ENCODE data around the gene CYP1B1.

- TF ChIP-seq, protein P1, sequence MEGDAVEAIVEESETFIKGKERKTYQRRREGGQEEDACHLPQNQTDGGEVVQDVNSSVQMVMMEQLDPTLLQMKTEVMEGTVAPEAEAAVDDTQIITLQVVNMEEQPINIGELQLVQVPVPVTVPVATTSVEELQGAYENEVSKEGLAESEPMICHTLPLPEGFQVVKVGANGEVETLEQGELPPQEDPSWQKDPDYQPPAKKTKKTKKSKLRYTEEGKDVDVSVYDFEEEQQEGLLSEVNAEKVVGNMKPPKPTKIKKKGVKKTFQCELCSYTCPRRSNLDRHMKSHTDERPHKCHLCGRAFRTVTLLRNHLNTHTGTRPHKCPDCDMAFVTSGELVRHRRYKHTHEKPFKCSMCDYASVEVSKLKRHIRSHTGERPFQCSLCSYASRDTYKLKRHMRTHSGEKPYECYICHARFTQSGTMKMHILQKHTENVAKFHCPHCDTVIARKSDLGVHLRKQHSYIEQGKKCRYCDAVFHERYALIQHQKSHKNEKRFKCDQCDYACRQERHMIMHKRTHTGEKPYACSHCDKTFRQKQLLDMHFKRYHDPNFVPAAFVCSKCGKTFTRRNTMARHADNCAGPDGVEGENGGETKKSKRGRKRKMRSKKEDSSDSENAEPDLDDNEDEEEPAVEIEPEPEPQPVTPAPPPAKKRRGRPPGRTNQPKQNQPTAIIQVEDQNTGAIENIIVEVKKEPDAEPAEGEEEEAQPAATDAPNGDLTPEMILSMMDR (IDR thresholded peaks at IDR 0.05): no peak
- no peak for TF ChIP-seq POLR2A (IDR thresholded peaks at IDR 0.05)
- no peak for TF ChIP-seq POLR2AphosphoS5 (IDR thresholded peaks at IDR 0.05)
Observed at GRCh38 chr2:38113051-38113450, 37.1 kb upstream of the CYP1B1 start.

Data from prostate gland (tissue), 2 donors.